ENCODE results near the gene RCL1.

GRCh38 chr9:4859035-4859434, 66.3 kb downstream of the RCL1 start:
- TF ChIP-seq CTCF (IDR thresholded peaks at IDR 0.05; ENCODE audit: borderline replicate concordance, extremely low read depth, low read length, poor library complexity, severe bottlenecking) (no peak), EZH2 (IDR thresholded peaks at IDR 0.05; ENCODE audit: borderline replicate concordance, low read depth, low read length, severe bottlenecking) (no peak)

Data from DND-41 (cell line).